M059J (cell line): ENCODE data around the gene NFAM1. TPM values are rescaled to one million over a fixed set of nuclear protein-coding genes. Genes with fewer than 3 reads are reported as not detected.

ENCODE experiments used
- DNase-seq: peaks from one replicate; pipeline ENCODE4 v3.0.0-alpha.2; 2012; ENCODE audit warnings: low read depth
- total RNA-seq: library from RNA; depleted of rRNA; stranded (reverse); fragments of >200 nt; shearing (Covaris generic); gene quantifications from 2 replicates; pipeline ENCODE4 v1.2.3, GENCODE V29; 2014

The NFAM1 gene
- total RNA-seq, 1 experiment from 2014 or later = not detected

DNA sequence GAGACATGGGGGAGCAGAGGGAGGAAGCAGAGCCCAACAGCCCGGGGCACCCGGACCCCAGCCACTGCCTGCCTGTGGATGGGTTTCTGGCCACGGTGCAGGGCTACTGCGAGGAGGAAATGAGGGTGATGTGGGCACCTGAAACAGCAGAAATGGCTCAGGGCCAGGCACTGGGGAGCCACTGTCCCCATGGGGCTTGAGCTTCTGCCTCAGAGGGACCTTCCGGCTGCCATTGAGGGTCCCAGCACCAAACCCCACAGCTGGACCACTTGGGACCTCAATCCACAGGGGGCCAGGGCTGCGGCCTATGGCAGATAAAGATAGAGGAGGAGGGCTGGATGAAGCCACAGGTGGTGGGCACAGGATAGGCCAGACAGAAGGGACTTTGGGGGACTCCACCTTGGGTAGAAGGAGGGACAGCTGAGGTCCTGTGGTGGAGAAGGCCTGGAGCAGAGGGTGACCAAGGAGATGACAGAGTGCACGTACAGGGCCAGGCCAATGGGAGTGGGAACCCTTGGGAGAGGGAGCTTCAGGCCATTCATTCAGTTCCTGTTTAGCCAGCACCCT is 48.3 kb downstream of the NFAM1 start:
- no peak for DNase-seq

GRCh38 chr22:42383287-42383686 is 48.9 kb downstream of the NFAM1 start:
- no peak for DNase-seq

- DNase-seq = no peak
Observed at GRCh38 chr22:42380769-42381551, 51.2 kb downstream of the NFAM1 start.

- no peak for DNase-seq
Observed at GRCh38 chr22:42379966-42380537, 52.2 kb downstream of the NFAM1 start.

- no peak for DNase-seq
Observed at GRCh38 chr22:42376711-42377554, 55.3 kb downstream of the NFAM1 start.

GRCh38 chr22:42375982-42376381 is 56.2 kb downstream of the NFAM1 start:
- no peak for DNase-seq

- no peak for DNase-seq
Observed at GRCh38 chr22:42372976-42373375, 59.2 kb downstream of the NFAM1 start.

- no peak for DNase-seq
Observed at GRCh38 chr22:42371501-42371900, 60.7 kb downstream of the NFAM1 start.

- DNase-seq = no peak
Observed at GRCh38 chr22:42371099-42371498, 61.1 kb downstream of the NFAM1 start.

DNA sequence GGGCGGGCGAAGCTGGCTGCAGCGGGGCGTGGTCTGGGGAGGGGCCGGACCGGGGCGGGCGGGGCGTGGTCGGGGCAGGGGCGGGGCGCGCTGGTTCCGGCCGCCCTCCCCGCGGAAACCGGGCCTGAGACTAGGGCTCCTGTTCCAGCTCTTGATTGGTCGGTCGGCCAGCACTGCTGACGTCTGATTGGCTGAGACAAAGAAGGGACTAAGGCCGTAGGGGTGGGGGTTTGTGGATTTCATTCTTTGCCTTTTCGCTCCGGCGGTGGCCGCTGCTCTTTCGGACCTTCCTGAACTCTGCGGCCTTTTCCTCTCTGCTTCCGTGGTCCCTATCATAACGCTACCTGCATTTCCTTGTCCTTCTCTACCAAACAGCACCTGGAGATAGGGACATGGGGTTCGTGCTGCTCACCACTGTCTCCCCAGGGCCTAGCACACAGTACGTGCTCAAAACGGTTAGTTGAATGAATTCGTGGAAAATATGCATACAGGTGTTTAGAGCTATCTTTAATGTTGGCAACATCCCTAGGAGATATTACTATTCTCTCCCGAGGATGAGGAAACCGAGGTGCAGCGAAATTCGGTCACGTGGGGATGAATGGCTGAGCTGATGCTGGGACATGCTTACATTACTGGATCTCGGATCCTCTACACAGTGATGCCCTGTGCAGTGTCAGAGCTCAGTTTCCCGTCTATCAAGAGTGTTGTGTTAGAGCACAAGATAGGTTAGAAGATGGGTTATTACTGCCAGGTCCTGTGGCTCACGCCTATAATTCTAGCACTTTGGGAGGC is 62.8 kb downstream of the NFAM1 start:
- peak; percentile 86 for DNase-seq

GRCh38 chr22:42368379-42369249 is 63.6 kb downstream of the NFAM1 start:
- no peak for DNase-seq

DNA sequence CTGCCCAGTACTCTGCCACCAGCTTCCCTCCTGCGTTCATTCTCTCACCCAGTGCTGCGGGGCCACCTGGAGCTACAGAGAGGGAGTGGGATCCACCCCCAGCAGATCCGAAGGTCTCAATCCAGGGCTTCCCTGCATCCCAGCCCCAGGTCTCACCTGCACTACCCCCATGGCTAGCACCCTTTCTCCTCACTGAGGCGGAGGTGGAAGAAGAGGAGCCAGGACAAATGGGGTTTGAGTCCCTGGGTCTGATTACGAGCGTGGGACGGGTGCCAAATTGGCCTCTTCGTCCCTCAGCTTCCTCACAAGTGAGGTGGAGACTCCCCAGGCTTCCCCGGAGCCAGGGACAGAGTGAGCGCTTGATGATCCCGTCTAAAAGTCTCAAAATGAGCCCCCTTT is 64.2 kb downstream of the NFAM1 start:
- no peak for DNase-seq

GRCh38 chr22:42366806-42367581 is 65.2 kb downstream of the NFAM1 start:
- DNase-seq = no peak

DNA sequence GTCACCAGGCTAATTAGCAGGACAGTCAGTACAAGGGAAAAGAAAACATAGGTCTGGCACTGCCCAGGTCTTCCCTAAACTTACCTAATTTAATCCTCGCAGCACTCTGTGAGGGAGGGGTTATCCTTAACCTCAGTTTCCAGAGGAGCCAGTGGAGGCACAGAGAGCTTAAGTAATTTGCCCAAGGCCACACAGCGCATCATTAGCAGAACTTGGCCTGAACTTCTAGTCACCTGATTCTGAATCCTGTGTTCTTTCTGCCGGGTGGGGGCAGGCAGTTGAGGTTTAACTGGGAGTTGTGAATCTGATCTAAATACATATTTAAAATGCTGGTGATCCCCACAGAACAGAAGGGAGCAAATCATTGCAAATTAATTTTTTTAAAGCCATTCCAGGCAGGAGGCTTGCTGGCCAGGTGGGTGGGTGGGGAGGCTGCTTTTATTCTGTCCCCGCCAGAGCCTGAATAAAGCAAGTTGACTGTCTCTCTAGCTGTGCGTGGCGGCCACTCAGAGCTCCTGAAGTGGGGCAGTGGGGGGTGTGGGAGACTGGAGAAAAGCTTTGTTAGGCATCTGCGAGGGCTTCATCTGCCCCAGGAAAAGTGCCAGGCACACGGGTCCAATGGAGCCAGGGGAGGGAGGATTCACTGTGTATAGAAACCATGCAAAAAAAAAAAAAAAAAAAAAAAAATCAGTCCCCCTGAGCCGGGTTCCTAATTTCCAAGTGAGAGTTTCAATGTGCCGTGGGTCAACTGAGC is 66.1 kb downstream of the NFAM1 start:
- DNase-seq = no peak

- DNase-seq = no peak
Observed at GRCh38 chr22:42365111-42365865, 66.9 kb downstream of the NFAM1 start.

GRCh38 chr22:42364604-42365110 is 67.5 kb downstream of the NFAM1 start:
- no peak for DNase-seq

GRCh38 chr22:42363892-42364291 is 68.3 kb downstream of the NFAM1 start:
- no peak for DNase-seq

- DNase-seq = no peak
Observed at GRCh38 chr22:42361523-42361922, 70.7 kb downstream of the NFAM1 start.
